GM18517 (cell line): ENCODE data around the gene TBCK.
"Not testable (repeated sequence)": the region's sequence is repeated elsewhere in the genome, so short reads cannot be mapped to it uniquely, and the experiment has no call there.

ENCODE experiments used
- ATAC-seq: cut with Tn5 transposase; IDR thresholded peaks from one replicate; pipeline ENCODE4 v1.9.1; 2021; ENCODE audit warnings: mild to moderate bottlenecking, moderate library complexity; ENCODE audit not compliant: unreplicated experiment

TBCK gene

DNA sequence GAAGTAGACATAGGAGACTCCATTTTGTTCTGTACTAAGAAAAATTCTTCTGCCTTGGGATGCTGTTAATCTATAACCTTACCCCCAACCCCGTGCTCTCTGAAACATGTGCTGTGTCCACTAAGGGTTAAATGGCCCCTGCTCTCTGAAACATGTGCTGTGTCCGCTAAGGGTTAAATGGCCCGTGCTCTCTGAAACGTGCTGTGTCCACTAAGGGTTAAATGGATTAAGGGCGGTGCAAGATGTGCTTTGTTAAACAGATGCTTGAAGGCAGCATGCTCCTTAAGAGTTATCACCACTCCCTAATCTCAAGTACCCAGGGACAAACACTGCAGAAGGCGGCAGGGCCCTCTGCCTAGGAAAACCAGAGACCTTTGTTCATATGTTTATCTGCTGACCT, 5.8 kb upstream of the TBCK start:
- ATAC-seq, result not testable (repeated sequence)

DNA sequence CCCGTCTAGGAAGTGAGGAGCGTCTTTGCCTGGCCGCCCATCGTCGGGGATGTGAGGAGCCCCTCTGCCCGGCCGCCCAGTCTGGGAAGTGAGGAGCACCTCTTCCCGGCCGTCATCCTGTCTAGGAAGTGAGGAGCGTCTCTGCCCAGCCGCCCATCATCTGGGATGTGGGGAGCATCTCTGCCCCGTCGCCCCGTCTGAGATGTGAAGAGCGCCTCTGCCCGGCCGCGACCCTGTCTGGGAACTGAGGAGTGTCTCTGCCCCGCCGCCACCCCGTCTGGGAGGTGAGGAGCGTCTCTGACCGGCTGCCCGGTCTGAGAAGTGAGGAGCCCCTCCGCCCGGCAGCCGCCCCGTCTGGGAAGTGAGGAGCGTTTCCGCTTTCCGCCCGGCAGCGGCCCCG, 5.2 kb upstream of the TBCK start:
- ATAC-seq, result not testable (repeated sequence)

DNA sequence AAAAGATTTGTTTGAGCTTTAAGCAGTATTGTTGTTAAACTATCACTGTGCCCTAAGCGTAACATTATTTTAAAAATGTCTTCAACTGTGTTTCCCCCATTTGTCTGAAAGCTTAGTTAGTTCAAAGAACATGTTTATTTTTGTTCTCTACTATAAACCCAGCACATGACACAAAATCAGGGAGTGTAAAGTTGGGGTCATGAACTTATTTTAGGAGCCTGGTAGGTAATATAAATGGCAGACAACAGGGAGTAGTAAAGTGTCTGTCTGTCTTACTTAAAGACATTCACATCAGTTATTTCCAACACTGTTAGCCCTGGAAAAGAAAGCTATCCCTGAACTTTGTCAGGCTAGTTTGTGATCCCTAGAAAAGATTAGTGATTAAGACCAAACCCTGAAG, 4.2 kb upstream of the TBCK start:
- no peak for ATAC-seq

DNA sequence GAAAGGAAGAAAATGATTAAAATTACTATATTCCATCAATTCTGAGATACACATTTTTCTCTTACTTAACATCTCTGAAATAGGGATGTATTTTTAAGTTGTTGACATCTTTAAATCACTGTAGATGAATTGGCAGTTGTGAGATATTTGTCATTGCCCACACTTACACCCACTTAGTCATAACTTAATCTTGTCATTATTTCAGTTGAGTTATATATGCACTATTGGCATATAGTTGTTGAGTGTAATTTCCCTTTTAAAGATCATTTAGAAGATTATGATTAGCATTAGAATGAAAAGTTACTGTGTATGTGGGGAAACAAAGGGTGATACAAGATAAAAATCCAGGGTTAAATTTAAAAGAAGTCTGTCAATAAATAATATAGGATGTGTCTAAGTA, 2.5 kb upstream of the TBCK start:
- no peak for ATAC-seq

DNA sequence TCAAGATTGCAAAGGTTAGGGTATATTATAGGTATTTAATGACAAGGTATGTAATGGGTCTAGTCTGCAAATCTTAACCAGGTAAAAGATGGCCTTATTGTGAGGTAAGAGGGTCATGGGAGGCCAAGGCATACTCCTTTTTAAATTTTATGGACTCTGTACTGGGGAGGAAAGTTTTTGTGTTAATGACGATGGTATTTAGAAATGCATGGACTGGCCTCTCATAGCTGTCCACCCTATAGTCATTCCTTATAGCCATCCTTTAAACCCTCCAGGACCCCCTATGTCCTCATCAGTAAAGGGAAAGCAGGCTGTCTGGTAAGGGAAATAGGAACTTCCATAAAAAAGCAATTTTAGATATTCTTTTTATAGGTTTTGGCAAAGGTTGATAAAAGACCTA, 1.8 kb upstream of the TBCK start:
- no peak for ATAC-seq

DNA sequence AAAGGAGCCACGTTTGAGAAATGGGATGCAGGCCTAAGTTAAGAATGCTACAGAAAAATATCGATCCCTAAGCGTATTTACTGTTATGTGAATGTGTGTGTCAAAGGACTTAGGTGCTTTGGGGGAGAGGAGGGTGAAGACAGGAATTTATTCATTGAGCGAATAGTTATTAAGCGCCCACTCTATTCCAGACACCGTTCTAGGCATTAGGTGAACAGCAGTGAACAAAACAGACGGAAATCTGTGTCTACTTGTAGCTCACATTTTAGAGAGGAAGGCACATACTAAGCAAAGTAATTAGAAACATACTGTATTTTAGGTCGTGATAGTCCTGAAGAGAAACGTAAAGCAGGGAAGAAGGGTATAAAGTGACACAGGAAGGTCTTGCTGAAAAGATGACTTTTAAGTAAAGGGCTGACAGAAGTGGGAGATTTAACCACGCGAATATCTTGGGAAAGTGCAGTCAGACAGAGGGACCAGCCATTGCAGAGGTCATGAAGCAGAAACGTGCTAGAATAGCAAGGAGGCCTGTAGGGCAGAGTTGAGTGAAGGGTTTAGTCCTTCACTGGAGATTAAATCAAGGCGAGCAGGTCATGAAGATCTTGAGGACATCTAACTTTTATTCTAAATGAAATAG, 882 bp upstream of the TBCK start:
- ATAC-seq, result no peak

DNA sequence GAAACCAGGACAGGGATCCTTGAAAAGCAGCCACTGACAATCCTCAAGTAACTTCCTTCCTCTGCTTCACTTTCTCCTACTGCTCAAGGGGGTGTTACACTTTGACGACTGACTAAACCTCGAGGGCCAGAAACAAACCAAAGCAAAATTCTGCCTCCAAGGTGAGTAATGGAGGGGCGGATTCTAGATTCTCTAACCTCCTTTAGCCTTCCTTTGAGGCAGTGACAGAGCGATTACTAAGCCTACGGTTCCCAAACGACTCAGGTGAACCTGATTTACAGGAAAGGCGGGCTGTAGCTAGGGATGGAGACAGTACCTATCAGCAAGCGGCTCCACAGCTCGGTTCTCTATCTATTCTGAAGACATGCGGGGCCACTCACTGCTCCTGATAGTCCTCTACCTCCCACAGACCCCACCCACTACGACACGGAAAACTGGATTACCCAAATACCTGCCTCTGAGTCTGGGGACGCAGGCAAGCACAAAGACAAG, 487 bp downstream of the TBCK start:
- ATAC-seq, result peak; percentile 24

DNA sequence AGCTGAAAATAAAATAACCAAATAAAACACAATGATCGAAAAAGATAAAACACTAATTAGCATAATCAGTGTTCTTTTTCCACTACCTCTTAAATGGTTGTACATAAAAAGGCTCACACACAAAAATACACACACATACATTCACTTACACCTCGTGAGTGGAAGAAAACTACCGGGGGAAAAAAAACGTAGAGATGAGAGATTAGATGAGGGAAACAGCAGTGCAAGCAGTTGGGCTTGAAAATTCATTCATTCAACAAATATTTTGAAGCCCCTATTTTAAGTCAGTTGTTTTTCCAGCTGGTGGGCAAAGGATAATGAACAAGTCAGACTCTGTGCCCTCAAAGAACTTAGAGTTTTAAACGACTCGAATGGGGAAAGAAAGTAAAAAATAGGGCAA, 1.0 kb downstream of the TBCK start:
- no peak for ATAC-seq

DNA sequence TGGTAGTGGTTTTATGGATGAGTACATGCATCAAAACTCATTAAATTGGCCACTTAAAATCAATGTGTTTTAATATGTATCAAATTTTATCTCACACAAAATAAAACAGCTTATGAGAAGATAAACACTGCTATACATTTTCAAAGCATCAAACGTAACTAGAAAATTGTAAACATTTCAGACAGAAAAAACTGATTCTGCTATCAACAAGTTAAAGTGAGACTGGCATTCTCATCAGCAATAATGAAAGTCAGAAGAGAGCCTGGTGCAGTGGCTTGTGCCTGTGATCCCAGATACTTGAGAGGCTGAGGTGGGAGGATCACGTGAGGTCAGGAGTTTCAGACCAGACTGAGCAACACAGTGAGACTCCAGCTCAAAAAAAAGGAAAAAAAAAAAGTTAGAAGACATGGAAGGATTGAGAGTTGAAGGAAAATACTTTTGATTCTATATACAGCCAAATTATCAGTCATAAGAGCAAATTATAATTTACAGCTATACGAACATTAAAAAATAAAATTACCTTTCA, 2.9 kb downstream of the TBCK start:
- no peak for ATAC-seq

DNA sequence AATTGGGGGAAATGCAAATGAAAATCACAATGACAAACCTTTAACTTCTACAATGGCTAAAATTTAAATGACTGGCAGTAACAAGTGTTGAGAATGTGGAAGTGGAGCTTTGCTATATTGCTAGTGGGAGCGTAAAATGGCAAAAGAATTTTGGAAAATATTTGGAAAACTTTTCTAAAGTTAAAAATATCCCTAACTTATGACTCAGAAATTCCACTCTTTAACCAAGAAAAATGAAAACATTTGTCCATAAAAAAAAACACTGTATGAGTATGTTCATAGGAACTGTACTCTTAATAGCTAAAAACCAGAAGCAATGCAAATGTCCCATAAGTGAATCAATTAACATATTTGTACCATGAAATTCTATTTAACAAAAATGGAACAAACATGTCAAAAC, 3.6 kb downstream of the TBCK start:
- ATAC-seq, result no peak

DNA sequence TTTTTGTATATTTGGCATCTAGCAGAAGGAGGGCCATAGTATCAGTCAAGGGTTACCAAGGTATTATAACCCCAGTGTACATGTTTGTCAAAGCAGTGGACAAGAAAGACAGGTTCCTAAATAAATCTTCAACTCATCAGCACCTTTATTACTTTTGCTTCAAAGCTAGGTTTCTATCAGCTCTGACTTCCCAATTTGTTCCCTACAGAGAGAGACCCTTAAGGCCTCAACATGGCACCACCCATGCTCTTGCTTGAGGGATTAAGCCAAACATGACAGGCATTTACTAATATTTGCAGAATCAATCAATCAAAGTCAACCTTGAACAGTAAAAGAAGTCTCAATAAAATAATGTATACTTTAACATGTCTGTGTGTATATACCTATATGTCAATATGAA, 9.4 kb downstream of the TBCK start:
- ATAC-seq, result no peak

DNA sequence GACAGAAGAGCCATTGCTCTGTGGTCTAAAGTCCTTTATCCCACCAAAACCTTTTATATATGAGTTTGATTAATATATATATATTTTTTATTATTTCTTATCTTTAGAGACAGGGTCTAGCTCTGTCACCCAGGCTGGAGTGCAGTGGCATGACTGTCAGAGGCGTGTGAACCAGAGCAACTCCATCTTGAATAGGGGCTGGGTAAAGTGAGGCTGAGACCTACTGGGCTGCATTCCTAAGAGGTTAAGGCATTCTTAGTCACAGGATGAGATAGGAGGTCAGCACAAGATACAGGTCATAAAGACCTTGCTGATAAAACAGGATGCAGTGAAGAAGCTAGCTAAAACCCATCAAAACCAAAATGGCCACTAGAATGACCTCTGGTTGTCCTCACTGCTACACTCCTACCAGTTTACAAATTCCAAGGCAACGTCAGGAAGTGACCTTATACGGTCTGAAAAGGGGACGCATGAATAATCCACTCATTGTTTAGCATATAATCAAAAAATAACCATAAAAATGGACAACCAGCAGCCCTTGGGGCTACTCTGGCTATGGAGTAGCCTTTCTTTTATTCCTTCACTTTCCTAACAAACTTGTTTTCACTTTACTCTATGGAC, 10.5 kb downstream of the TBCK start:
- ATAC-seq, result no peak

DNA sequence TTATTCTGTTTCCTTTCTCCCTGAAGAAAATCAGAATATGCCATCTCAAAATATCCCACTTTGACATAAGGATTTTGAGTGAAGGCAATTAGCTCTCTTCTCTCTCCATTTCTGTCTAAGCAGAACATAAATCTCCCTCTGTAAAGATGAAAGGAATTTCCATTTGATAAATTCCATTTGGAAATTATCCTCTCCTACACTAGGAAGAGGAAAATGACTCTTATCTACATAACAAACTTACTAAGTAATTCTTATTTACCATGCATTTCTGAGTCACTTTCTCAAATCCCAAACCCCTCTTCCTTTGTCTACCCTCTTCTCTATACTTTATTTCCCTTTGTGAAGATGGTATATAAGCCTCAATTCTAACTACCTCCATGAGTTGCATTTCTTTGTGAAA, 11.4 kb downstream of the TBCK start:
- no peak for ATAC-seq

DNA sequence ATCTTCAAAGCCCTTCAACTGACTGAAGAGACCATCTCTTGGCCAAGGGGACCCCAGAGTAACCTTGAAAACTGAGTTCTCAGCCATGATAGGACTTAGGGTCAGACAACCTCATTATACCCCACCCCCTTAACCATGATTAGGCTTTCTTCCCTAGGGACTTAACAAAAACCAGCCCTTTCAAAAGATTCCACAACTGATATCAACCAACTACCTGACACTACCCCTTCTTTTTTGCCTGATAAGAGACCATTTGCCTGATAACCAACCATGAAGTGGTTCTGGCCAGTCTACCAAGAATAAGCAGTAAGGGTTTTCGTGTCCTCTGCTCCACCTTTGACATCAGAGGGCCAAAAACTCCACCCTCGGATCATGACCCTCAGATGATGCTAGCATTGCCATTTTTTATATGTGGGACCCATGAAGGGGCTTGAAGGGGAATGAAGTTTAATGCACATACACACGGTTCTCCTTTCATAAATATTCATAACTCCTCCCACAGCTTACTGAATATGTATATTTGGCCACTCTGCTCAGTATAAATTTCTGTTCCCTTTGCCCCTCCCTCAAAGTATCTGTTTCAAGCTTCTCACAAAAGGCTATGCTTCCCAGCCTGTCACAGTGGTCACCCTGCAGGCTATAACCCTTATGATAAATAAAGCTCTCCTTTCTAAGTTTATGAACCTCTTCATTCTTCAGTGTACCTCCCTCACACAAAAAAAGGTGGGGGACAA, 12.3 kb downstream of the TBCK start:
- no peak for ATAC-seq

DNA sequence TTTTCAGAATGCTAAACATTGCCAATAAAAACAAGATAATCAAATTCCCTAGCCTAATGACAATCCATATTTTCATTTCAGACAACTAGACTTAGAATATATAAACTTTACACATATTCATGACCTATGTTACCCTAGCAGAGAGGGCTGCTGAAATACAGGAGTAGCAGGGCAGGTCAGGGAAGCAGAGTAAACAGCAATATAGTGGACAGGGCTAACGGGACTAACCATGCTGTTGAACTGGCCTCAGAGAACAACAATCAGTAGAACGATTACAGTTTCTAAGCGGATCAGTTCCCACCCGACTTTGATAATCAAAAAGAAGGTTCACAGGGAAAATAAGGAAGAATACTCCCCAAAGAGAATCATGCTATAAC, 14.0 kb downstream of the TBCK start:
- no peak for ATAC-seq

DNA sequence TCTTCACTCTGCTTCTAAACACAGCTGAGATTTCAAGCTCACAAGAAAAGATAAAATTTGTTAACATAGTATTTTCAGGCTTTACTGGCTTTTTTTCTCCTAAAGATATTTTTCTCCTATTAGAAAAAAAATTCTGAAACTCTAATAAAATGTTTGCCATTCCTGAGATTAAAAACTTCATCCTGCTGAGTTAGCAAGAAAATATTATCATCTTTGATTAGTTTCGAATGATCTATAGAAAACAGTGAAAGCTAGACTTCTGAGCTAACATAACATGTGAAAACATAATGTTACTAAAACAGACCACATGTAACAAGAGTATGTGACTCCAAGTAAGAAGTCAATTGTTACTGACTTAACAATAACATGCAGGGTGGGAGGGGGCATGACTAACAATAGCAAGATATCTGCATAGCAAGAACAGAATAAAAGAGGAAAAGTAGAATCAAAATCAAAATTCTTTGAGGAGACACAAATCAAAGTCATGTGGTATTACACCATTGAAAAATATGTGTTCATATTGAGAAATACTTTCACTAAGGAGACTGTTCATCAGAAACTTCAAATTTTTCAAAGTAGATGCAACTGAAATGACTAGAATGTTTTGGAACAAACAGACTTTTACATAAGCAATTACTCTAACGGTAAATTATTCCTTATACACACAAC, 14.5 kb downstream of the TBCK start:
- ATAC-seq, result no peak

DNA sequence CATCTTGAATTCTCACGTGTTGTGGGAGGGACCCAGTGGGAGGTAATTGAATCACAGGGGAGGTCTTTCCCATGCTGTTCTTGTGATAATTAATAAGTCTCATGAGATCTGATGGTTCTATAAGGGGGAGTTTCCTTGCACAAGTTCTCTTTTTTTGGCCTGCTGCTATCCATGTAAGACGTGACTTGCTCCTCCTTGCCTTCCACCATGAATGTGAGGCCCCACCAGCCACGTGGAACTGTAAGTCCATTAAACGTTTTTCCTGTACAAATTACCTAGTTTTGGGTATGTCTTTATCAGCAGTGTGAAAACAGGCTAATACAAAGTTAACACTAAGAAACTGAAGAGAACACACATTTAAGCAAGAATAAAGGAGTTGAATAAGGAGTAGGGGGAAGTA, 16.0 kb downstream of the TBCK start:
- ATAC-seq, result no peak

DNA sequence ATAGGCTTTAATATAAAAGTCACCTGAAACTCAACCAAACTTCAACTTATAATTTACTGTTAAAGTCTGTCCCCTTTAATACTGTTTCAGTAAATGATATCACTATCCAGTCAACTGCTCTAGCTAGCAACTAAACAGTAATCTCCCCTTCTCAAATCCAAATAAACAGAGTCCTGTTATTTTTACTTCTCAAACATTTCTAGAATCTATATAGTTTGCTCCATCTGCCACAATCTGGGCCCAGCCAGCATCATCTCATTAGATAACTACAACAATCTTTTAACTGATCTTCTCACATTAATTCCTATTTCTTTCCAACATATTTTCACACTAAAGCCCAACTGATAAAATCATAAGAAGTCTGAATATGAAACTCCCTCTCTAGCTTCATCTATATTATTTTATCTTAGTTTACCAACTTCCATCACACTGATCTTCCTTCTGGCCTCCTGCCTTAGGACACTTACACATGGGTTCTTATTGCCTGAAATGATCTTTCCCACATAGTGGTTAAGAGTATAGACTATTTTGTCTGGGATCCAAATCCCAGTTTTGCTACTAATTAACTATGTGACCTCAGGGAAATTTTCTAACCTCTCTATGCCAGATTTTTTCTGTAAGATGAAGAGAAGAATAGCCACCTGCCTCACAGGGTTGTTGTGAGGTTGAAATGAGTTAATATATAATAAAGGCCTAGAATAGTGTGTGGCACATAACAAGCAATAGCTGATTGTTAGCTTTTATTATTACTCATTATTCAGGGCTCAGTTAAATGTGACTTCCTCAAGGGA, 18.6 kb downstream of the TBCK start:
- no peak for ATAC-seq

DNA sequence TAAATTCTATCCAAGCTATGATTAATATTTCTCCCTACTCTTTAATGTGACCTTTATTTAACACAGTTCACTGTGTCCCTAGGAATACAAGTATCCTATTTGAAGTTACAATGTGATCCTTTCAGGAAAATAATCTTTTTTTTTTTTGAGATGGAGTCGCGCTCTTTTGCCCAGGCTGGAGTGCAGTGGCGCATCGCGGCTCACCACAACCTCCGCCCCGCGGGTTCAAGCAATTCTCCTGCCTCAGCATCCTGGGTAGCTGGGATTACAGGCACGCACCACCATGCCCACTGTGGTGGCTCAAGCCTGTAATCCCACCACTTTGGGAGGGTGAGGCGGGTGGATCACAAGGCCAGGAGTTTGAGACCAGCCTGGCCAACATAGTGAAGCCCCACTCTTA, 21.9 kb downstream of the TBCK start:
- no peak for ATAC-seq

DNA sequence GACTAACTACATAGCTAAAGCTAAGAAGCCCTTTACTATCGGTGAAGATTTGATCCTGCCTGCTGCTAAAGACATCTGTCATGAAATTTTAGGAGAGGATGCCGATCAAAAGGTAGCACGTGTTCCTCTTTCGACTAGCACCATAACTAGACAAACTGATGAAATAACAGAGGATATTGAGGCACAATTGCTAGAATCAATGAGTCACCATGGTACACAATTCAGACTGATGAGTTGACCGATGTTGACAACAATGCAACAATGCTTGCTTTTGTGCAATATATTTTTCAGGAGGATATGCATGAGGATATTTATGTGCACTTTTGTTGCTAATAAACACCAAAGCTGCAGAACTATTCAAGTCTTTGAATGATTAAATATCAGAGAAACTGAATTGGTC, 24.3 kb downstream of the TBCK start:
- no peak for ATAC-seq

DNA sequence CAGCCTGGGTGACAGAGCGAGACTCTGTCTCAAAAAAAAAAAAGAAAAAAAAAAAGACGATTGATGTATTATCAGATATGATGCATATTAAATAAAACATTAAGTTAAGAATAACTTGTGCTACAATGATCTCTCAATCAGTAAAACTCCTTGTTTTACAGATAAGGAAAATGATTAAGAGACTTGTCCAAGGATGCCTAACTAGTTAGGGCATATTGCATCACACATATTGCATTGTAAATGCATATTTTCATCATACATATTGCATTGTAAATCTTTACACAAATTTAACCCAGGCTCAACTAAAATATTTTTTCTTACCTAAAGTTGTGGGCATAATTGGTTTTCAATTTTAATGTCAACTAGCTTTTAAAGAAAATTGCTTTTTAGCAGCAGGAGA, 26.3 kb downstream of the TBCK start:
- no peak for ATAC-seq
